HFF-Myc (cell line): ENCODE data around the gene ZNF212.

Experiments
- DNase-seq: peaks from one replicate; pipeline ENCODE4 v3.0.0-alpha.2; 2011; ENCODE audit warnings: low read depth; ENCODE audit errors: extremely low read depth
- H3K4me3 ChIP-seq: replicated peaks from 2 replicates; pipeline ENCODE4 v1.5.1; 2011; ENCODE audit warnings: low read depth, mild to moderate bottlenecking, control low read depth, low read length
- TF ChIP-seq, protein P1 (sequence below): IDR thresholded peaks from 2 replicates; pipeline ENCODE4 v1.5.1; 2012; ENCODE audit warnings: mild to moderate bottlenecking, low read depth, low read length, control low read depth; ENCODE audit errors: missing control alignments

The ZNF212 gene

DNA sequence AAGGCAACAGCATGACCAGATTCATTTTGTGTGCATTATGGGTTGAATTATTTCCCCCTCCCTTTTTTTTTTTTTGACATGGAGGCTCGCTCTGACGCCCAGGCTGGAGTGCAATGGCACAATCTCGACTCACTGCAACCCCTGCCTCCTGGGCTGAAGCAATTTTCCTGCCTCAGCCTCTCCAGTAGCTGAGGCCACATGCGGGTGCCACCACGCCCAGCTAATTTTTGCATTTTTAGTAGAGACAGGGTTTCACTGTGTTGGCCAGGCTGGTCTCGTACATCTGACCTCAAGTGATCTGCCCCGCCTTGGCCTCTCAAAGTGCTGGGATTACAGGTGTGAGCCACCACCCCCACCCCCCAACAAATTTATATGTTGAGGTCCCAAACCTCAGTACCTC is 64.6 kb downstream of the ZNF212 start:
- TF ChIP-seq, protein P1, sequence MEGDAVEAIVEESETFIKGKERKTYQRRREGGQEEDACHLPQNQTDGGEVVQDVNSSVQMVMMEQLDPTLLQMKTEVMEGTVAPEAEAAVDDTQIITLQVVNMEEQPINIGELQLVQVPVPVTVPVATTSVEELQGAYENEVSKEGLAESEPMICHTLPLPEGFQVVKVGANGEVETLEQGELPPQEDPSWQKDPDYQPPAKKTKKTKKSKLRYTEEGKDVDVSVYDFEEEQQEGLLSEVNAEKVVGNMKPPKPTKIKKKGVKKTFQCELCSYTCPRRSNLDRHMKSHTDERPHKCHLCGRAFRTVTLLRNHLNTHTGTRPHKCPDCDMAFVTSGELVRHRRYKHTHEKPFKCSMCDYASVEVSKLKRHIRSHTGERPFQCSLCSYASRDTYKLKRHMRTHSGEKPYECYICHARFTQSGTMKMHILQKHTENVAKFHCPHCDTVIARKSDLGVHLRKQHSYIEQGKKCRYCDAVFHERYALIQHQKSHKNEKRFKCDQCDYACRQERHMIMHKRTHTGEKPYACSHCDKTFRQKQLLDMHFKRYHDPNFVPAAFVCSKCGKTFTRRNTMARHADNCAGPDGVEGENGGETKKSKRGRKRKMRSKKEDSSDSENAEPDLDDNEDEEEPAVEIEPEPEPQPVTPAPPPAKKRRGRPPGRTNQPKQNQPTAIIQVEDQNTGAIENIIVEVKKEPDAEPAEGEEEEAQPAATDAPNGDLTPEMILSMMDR: no peak
- H3K4me3 ChIP-seq: no peak overlapping the region
- no peak for DNase-seq
